ENCODE measurements around the gene MIA2.

MIA2 gene

GRCh38 chr14:39316830-39317553 lies 83.3 kb downstream of the MIA2 start:
- no peak overlapping the region for H3K4me3 ChIP-seq (replicated peaks in 1 of 2; ENCODE audit: low read depth in 2 of 2, low read length in 2 of 2)
- TF ChIP-seq, protein P1, sequence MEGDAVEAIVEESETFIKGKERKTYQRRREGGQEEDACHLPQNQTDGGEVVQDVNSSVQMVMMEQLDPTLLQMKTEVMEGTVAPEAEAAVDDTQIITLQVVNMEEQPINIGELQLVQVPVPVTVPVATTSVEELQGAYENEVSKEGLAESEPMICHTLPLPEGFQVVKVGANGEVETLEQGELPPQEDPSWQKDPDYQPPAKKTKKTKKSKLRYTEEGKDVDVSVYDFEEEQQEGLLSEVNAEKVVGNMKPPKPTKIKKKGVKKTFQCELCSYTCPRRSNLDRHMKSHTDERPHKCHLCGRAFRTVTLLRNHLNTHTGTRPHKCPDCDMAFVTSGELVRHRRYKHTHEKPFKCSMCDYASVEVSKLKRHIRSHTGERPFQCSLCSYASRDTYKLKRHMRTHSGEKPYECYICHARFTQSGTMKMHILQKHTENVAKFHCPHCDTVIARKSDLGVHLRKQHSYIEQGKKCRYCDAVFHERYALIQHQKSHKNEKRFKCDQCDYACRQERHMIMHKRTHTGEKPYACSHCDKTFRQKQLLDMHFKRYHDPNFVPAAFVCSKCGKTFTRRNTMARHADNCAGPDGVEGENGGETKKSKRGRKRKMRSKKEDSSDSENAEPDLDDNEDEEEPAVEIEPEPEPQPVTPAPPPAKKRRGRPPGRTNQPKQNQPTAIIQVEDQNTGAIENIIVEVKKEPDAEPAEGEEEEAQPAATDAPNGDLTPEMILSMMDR (IDR thresholded peaks at IDR 0.05; ENCODE audit: low read depth, low read length), result no peak
- DNase-seq (ENCODE audit: low read depth in 2 of 2), result no peak

DNA sequence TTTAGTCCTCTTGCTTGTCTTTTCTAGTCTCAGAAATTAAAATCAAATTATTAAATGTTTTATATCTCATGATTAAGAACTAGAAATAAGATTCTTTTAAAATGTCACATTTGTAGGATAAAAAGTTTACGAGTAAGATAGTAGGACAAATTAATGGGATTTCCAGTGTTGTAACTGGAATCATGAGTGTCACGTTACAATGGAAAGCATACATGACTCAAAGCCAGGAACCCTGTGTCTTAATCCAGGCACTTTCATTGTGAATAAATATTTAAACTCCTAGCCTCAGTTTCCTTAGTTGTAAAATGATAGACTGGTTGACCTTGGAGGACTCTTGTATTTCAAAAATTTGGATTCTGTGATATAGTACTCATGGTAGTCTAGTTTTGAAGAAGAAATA lies 84.9 kb downstream of the MIA2 start:
- no peak for DNase-seq (ENCODE audit: low read depth in 2 of 2)

GRCh38 chr14:39319381-39319780 lies 85.7 kb downstream of the MIA2 start:
- DNase-seq (ENCODE audit: low read depth in 2 of 2), result no peak
- TF ChIP-seq, protein P1 (IDR thresholded peaks at IDR 0.05; ENCODE audit: low read depth, low read length), result no peak
- no peak overlapping the region for H3K4me3 ChIP-seq (replicated peaks in 1 of 2; ENCODE audit: low read depth in 2 of 2, low read length in 2 of 2)

More for the DNA sequence above, 84.9 kb downstream of the MIA2 start:
- TF ChIP-seq, protein P1 (IDR thresholded peaks at IDR 0.05; ENCODE audit: low read depth, low read length), result no peak
- no peak overlapping the region for H3K4me3 ChIP-seq (replicated peaks in 1 of 2; ENCODE audit: low read depth in 2 of 2, low read length in 2 of 2)

DNA sequence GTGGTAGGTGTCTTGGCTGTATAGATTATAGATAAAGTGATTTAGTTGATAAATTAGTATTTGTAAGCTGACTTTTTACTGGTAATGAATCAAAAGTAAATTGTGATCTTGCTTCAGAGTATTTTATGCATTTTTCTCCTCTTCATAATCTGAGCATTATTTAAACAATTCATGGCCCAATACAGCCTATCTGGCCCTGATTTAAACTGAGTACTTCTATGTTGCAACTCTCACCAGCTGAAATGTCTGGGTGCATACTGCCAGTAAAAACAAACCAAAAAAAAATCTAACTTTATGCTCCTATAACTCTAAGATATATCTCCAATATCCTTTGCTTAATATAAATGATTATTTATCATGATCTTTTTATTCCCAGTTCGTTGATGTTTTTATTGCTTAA lies 86.6 kb downstream of the MIA2 start:
- peak; percentile 18 to 43 for DNase-seq (ENCODE audit: low read depth in 2 of 2)
- TF ChIP-seq, protein P1 (IDR thresholded peaks at IDR 0.05; ENCODE audit: low read depth, low read length), result no peak
- no peak overlapping the region for H3K4me3 ChIP-seq (replicated peaks in 1 of 2; ENCODE audit: low read depth in 2 of 2, low read length in 2 of 2)

GRCh38 chr14:39322807-39323206 lies 89.1 kb downstream of the MIA2 start:
- peak; percentile 16 to 43 for DNase-seq (ENCODE audit: low read depth in 2 of 2)
- TF ChIP-seq, protein P1 (IDR thresholded peaks at IDR 0.05; ENCODE audit: low read depth, low read length), result no peak
- no peak overlapping the region for H3K4me3 ChIP-seq (replicated peaks in 1 of 2; ENCODE audit: low read depth in 2 of 2, low read length in 2 of 2)

GRCh38 chr14:39324097-39324496 lies 90.4 kb downstream of the MIA2 start:
- DNase-seq (ENCODE audit: low read depth in 2 of 2), result no peak

More at GRCh38 chr14:39324097-39324496, 90.4 kb downstream of the MIA2 start:
- TF ChIP-seq, protein P1 (IDR thresholded peaks at IDR 0.05; ENCODE audit: low read depth, low read length), result no peak
- no peak overlapping the region for H3K4me3 ChIP-seq (replicated peaks in 1 of 2; ENCODE audit: low read depth in 2 of 2, low read length in 2 of 2)

All from cardiac fibroblast (primary cell).